ENCODE measurements around the gene PIEZO2.

Gene PIEZO2

GRCh38 chr18:11110509-11110908 lies 38.9 kb downstream of the PIEZO2 start:
- no peak for DNase-seq

- DNase-seq = no peak
Observed at GRCh38 chr18:11108947-11109346, 40.4 kb downstream of the PIEZO2 start.

- DNase-seq = no peak
Observed at GRCh38 chr18:11106894-11107293, 42.5 kb downstream of the PIEZO2 start.

GRCh38 chr18:11105463-11105862 lies 43.9 kb downstream of the PIEZO2 start:
- DNase-seq = no peak

- DNase-seq = no peak
Observed at GRCh38 chr18:11104307-11104706, 45.1 kb downstream of the PIEZO2 start.

GRCh38 chr18:11096839-11097750 lies 52.3 kb downstream of the PIEZO2 start:
- DNase-seq = no peak

GRCh38 chr18:11096411-11096810 lies 53.0 kb downstream of the PIEZO2 start:
- no peak for DNase-seq

- no peak for DNase-seq
Observed at GRCh38 chr18:11095674-11096293, 53.6 kb downstream of the PIEZO2 start.

GRCh38 chr18:11095211-11095610 lies 54.2 kb downstream of the PIEZO2 start:
- no peak for DNase-seq

- no peak for DNase-seq
Observed at GRCh38 chr18:11091746-11092145, 57.6 kb downstream of the PIEZO2 start.

- no peak for DNase-seq
Observed at GRCh38 chr18:11089931-11090715, 59.2 kb downstream of the PIEZO2 start.

- DNase-seq = no peak
Observed at GRCh38 chr18:11081009-11081532, 68.3 kb downstream of the PIEZO2 start.

GRCh38 chr18:11078491-11078890 lies 70.9 kb downstream of the PIEZO2 start:
- DNase-seq = no peak

- DNase-seq = no peak
Observed at GRCh38 chr18:11077548-11078187, 71.7 kb downstream of the PIEZO2 start.

GRCh38 chr18:11074889-11075288 lies 74.5 kb downstream of the PIEZO2 start:
- no peak for DNase-seq

GRCh38 chr18:11073971-11074370 lies 75.4 kb downstream of the PIEZO2 start:
- DNase-seq = no peak

GRCh38 chr18:11072632-11073031 lies 76.7 kb downstream of the PIEZO2 start:
- DNase-seq = no peak

GRCh38 chr18:11071300-11071699 lies 78.1 kb downstream of the PIEZO2 start:
- no peak for DNase-seq

- DNase-seq = no peak
Observed at GRCh38 chr18:11070593-11070992, 78.8 kb downstream of the PIEZO2 start.

- DNase-seq = no peak
Observed at GRCh38 chr18:11066038-11066437, 83.3 kb downstream of the PIEZO2 start.

- DNase-seq = no peak
Observed at GRCh38 chr18:11064727-11065460, 84.5 kb downstream of the PIEZO2 start.

- no peak for DNase-seq
Observed at GRCh38 chr18:11064106-11064505, 85.3 kb downstream of the PIEZO2 start.
